ENCODE measurements around the gene CABCOCO1.

CABCOCO1 gene

GRCh38 chr10:61787170-61787569, 124.4 kb downstream of the CABCOCO1 start:
- no peak for DNase-seq

- DNase-seq = no peak
Observed at GRCh38 chr10:61789031-61789430, 126.3 kb downstream of the CABCOCO1 start.

GRCh38 chr10:61791216-61791615, 128.5 kb downstream of the CABCOCO1 start:
- DNase-seq = no peak

GRCh38 chr10:61792097-61792716, 129.5 kb downstream of the CABCOCO1 start:
- no peak for DNase-seq

- DNase-seq = no peak
Observed at GRCh38 chr10:61792921-61793320, 130.2 kb downstream of the CABCOCO1 start.

GRCh38 chr10:61793760-61794703, 131.3 kb downstream of the CABCOCO1 start:
- DNase-seq = no peak

- DNase-seq = no peak
Observed at GRCh38 chr10:61795147-61795546, 132.4 kb downstream of the CABCOCO1 start.

- DNase-seq = no peak
Observed at GRCh38 chr10:61795551-61795950, 132.8 kb downstream of the CABCOCO1 start.

GRCh38 chr10:61796785-61797184, 134.1 kb downstream of the CABCOCO1 start:
- DNase-seq = no peak

GRCh38 chr10:61797304-61798153, 134.8 kb downstream of the CABCOCO1 start:
- DNase-seq = no peak

GRCh38 chr10:61798713-61799112, 136.0 kb downstream of the CABCOCO1 start:
- DNase-seq = no peak

GRCh38 chr10:61801484-61801883, 138.8 kb downstream of the CABCOCO1 start:
- no peak for DNase-seq

- no peak for DNase-seq
Observed at GRCh38 chr10:61803269-61803668, 140.5 kb downstream of the CABCOCO1 start.

GRCh38 chr10:61804414-61804813, 141.7 kb downstream of the CABCOCO1 start:
- DNase-seq = no peak

- no peak for DNase-seq
Observed at GRCh38 chr10:61805091-61805490, 142.4 kb downstream of the CABCOCO1 start.

GRCh38 chr10:61810263-61810662, 147.5 kb downstream of the CABCOCO1 start:
- DNase-seq = no peak

GRCh38 chr10:61812052-61812721, 149.5 kb downstream of the CABCOCO1 start:
- no peak for DNase-seq

GRCh38 chr10:61812920-61813319, 150.2 kb downstream of the CABCOCO1 start:
- DNase-seq = no peak

- DNase-seq = no peak
Observed at GRCh38 chr10:61814160-61814559, 151.4 kb downstream of the CABCOCO1 start.

- DNase-seq = no peak
Observed at GRCh38 chr10:61815496-61815895, 152.8 kb downstream of the CABCOCO1 start.
